CD4-positive, alpha-beta T cell (primary cell): Measurements from ENCODE around the gene FCER2. TPM values are rescaled to one million over a fixed set of nuclear protein-coding genes. Genes with fewer than 3 reads are reported as not detected.

Experiments used
- ATAC-seq: fragments of 200-7000 bp; cut with Tn5 transposase; one replicate; pipeline ENCODE4 v1.10.0; 2022; ENCODE audit warnings: mild to moderate bottlenecking; ENCODE audit not compliant: poor library complexity
- CTCF ChIA-PET: fragments of 350-600 bp; sonication (Branson Sonifier 250); formaldehyde crosslinking; loops from one replicate; lab custom pipeline; 2021; ENCODE audit warnings: antibody characterized with exemption, inconsistent platforms; lab: Charles Lee
- POLR2A ChIA-PET: fragments of 350-600 bp; sonication (Branson Sonifier 250); formaldehyde crosslinking; loops from one replicate; lab custom pipeline; 2021; ENCODE audit warnings: antibody characterized with exemption, inconsistent platforms; lab: Charles Lee
- DNase-seq, 14 experiments: peaks; one replicate each; pipeline ENCODE4 v3.0.0-alpha.2; 2013 to 2020; ENCODE audit warnings: mixed read lengths in 2 of 14
- H3K27ac ChIP-seq, 2 donors: one replicate each; pipeline versions ENCODE4 v1.5.1 to v1.7.0; 2013; ENCODE audit warnings: low read length in 2 of 2, low read depth in 1 of 2, mild to moderate bottlenecking in 1 of 2
- H3K27me3 ChIP-seq, 2 experiments: 1 replicate in 1 of 2; 2 replicates in 1 of 2; pipeline versions ENCODE4 v1.6.1 to v1.7.0; 2013; ENCODE audit warnings: low read length in 2 of 2, control low read depth in 1 of 2, mild to moderate bottlenecking in 1 of 2, moderate library complexity in 1 of 2; ENCODE audit not compliant: insufficient read depth in 2 of 2, control insufficient read depth in 1 of 2
- H3K36me3 ChIP-seq: one replicate; pipeline ENCODE4 v1.6.1; 2013; ENCODE audit warnings: low read length, control low read depth; ENCODE audit not compliant: insufficient read depth
- H3K4me1 ChIP-seq: one replicate; pipeline ENCODE4 v1.6.1; 2013; ENCODE audit warnings: low read length, control low read depth; ENCODE audit not compliant: insufficient read depth
- H3K4me3 ChIP-seq: one replicate; pipeline ENCODE4 v1.5.1; 2013; ENCODE audit warnings: mild to moderate bottlenecking, low read length, moderate library complexity
- H3K9me3 ChIP-seq, 2 experiments: 1 replicate in 1 of 2; 2 replicates in 1 of 2; pipeline versions ENCODE4 v1.6.1 to v1.7.0; 2013; ENCODE audit warnings: low read length in 2 of 2, mild to moderate bottlenecking in 2 of 2, control low read depth in 1 of 2, moderate library complexity in 1 of 2; ENCODE audit not compliant: control insufficient read depth in 1 of 2, insufficient read depth in 1 of 2
- H3K27ac Mint-ChIP-seq: one replicate; pipeline ENCODE4 v1.8.0; 2020; ENCODE audit warnings: mixed read lengths
- H3K27me3 Mint-ChIP-seq: one replicate; pipeline ENCODE4 v1.8.0; 2021; ENCODE audit warnings: mixed read lengths
- H3K36me3 Mint-ChIP-seq: one replicate; pipeline ENCODE4 v1.8.0; 2021; ENCODE audit warnings: low read depth, mixed read lengths
- H3K4me1 Mint-ChIP-seq: one replicate; pipeline ENCODE4 v1.8.0; 2021; ENCODE audit warnings: low read depth, mixed read lengths
- H3K4me3 Mint-ChIP-seq: one replicate; pipeline ENCODE4 v1.8.0; 2020; ENCODE audit warnings: mild to moderate bottlenecking, mixed read lengths
- H3K9me3 Mint-ChIP-seq: one replicate; pipeline ENCODE4 v1.8.0; 2020; ENCODE audit warnings: mixed read lengths
- CTCF ChIP-seq: fragments of 200-600 bp; IDR thresholded peaks from one replicate; pipeline ENCODE4 v1.8.0; 2022; ENCODE audit warnings: antibody characterized with exemption, mild to moderate bottlenecking
- intact Hi-C, 2 experiments: fragments of 100-400 bp; cut with DNase I in 1 of 2; cut with micrococcal nuclease in 1 of 2; formaldehyde crosslinking; loops; one replicate each; pipeline versions ENCODE4 v1.15.1 to v1.9.0; 2023 to 2025; cut with DNase I, micrococcal nuclease
- total RNA-seq, 174 experiments: library from RNA in 2 of 174; stranded (reverse) in 2 of 174; gene quantifications; one replicate each; pipeline ENCODE4 v1.2.3 and lab custom pipeline; 2021 to 2026

Gene FCER2
- total RNA-seq, 2 experiments from 2014 or later = not detected

- Mint-ChIP-seq H3K4me1 (no peaks in the 10 kb centered on the region), H3K27ac (no peak overlapping the region), H3K4me3 (no peak overlapping the region), H3K36me3 (no peaks in the 10 kb centered on the region), H3K27me3 (peaks cover 23% of the 10 kb centered on the region), H3K9me3 (no peaks in the 10 kb centered on the region)
- intact Hi-C loops = no loop called here
- Histone ChIP-seq H3K4me1 (no peaks in the 10 kb centered on the region), H3K27me3 (no peaks in the 10 kb centered on the region), H3K36me3 (no peaks in the 10 kb centered on the region), H3K4me3 (no peak overlapping the region), H3K9me3 (no peaks in the 10 kb centered on the region), H3K27ac (no peak overlapping the region)
- no peak for TF ChIP-seq CTCF
- CTCF ChIA-PET = no interaction called here
- DNase-seq = no peak
- POLR2A ChIA-PET = no interaction called here
- ATAC-seq = no peak
Observed at GRCh38 chr19:7739801-7740681, 38.1 kb upstream of the FCER2 start.

DNA sequence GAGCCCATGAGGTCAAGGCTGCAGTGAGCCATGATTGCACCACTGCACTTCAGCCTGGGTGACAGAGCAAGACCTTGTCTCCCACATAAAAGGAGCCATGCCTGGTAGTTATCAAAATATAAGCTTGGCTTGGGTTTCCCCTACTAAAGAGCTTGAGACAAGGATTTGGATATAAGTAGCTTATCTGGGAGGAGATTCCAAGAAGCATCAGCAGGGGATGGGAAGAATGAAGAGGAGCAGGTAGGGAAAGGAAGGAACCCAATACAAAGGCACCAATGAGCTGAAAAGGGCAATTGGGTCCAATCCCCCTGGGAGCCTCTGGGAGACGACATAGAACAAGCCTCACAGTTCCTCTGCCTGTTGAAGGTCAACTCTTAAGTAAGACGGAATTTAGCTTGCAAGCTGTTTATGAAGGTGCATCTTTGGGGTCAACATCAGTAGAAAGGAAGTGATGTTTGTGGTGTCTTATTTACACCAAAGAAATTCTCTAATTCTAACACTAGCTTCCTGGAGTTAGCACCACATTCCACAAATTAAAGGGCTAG is 37.4 kb upstream of the FCER2 start:
- no peak for TF ChIP-seq CTCF
- Histone ChIP-seq H3K27me3 (no peaks in the 10 kb centered on the region), H3K36me3 (no peaks in the 10 kb centered on the region), H3K9me3 (no peaks in the 10 kb centered on the region), H3K4me3 (no peak overlapping the region), H3K27ac (no peak overlapping the region), H3K4me1 (no peaks in the 10 kb centered on the region)
- POLR2A ChIA-PET = no interaction called here
- no peak overlapping the region for H3K4me3 Mint-ChIP-seq
- no peaks in the 10 kb centered on the region for H3K4me1 Mint-ChIP-seq
- DNase-seq (no peak), ATAC-seq (no peak)
- H3K27me3 Mint-ChIP-seq = peaks cover 26% of the 10 kb centered on the region
- intact Hi-C loops = no loop called here
- CTCF ChIA-PET = no interaction called here
- no peak overlapping the region for H3K27ac Mint-ChIP-seq
- H3K9me3 Mint-ChIP-seq = no peaks in the 10 kb centered on the region
- H3K36me3 Mint-ChIP-seq = no peaks in the 10 kb centered on the region

GRCh38 chr19:7738023-7738422 is 36.1 kb upstream of the FCER2 start:
- Mint-ChIP-seq H3K27ac (no peak overlapping the region), H3K27me3 (peaks cover 29% of the 10 kb centered on the region), H3K36me3 (no peaks in the 10 kb centered on the region), H3K4me3 (no peak overlapping the region), H3K9me3 (no peaks in the 10 kb centered on the region), H3K4me1 (no peaks in the 10 kb centered on the region)
- POLR2A ChIA-PET = no interaction called here
- Histone ChIP-seq H3K27me3 (no peaks in the 10 kb centered on the region), H3K4me1 (no peaks in the 10 kb centered on the region), H3K9me3 (no peaks in the 10 kb centered on the region), H3K27ac (no peak overlapping the region), H3K36me3 (no peaks in the 10 kb centered on the region), H3K4me3 (no peak overlapping the region)
- intact Hi-C loops = no loop called here
- ATAC-seq (no peak), DNase-seq (no peak)
- no peak for TF ChIP-seq CTCF
- CTCF ChIA-PET = no interaction called here
